HG02588 (cell line): Measurements from ENCODE around the gene PAX1.

Experiments
- ATAC-seq: cut with Tn5 transposase; IDR thresholded peaks from one replicate; pipeline ENCODE4 v1.9.1; 2021; ENCODE audit warnings: mild to moderate bottlenecking, moderate library complexity; ENCODE audit not compliant: unreplicated experiment

PAX1 gene

GRCh38 chr20:21702553-21703470, 2.7 kb upstream of the PAX1 start:
- no peak for ATAC-seq

DNA sequence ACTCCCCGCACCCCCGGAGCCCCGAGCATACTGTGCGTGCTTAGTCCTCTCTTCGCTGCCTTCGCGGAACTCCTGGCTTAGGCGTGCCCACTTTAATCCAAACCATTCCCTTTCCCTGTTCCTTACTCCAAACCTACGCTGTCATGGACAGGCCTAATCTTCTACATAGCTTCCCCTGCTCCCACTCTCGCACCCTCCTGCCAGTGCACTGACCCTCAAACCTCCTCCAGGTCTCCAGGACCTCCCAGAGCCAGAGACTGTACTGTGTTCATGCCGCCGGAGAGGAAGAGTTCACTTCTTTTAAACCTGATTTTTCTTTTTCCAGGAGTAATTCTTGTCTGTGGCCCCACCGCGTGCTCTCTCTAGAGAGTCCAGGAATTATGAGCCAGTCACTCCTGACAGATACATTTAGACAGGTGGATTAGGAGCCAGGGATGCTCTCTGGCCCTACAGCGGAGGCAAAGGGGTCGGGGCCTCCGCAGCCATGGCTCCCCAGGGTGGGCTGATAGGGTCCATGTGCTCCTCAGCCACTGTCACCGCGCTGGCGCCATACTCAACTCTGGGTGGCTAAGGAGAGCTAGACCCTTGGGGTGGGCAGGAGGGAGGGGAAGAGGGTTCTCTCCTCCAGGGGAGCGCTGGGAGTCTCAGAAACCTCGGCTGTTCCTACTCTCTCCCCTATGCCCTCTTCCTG, 1.6 kb upstream of the PAX1 start:
- ATAC-seq: no peak

- ATAC-seq: no peak
Observed at GRCh38 chr20:21704408-21705385, 767 bp upstream of the PAX1 start.

- ATAC-seq: no peak
Observed at GRCh38 chr20:21706261-21707195, 1.1 kb downstream of the PAX1 start.

GRCh38 chr20:21707267-21707666, 1.8 kb downstream of the PAX1 start:
- no peak for ATAC-seq

DNA sequence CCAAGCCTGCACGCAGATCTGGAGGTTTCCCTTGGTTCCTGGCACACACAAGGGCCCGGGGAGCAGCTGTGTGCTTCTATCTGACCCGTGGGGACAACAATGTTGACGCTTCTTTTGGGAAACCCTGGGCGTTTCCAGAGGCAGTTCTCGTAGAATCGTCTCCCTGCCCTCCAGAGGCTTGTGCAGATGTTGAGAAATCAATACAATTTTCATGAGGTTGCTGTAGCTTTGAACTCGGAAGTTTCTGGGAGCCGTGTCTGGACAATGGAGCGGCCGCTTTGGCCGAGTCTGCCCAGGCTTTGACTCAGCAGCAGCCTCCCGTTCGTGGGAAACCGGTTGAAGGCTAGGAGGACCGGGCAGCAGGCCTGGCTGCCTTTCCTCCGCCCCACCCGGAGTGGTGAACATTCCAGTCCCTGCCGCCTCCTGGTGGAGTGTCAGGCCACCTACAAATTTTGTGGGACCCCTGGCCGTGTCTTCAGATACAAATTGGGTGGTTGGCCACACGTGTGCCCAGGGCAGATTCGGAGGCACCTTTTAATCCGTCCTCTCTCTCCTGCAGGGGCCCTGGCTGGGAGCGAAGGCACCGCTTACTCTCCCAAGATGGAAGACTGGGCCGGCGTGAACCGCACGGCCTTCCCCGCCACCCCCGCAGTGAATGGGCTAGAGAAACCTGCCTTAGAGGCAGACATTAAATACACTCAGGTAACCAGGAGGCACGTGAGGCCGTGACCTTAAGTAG, 2.7 kb downstream of the PAX1 start:
- no peak for ATAC-seq

DNA sequence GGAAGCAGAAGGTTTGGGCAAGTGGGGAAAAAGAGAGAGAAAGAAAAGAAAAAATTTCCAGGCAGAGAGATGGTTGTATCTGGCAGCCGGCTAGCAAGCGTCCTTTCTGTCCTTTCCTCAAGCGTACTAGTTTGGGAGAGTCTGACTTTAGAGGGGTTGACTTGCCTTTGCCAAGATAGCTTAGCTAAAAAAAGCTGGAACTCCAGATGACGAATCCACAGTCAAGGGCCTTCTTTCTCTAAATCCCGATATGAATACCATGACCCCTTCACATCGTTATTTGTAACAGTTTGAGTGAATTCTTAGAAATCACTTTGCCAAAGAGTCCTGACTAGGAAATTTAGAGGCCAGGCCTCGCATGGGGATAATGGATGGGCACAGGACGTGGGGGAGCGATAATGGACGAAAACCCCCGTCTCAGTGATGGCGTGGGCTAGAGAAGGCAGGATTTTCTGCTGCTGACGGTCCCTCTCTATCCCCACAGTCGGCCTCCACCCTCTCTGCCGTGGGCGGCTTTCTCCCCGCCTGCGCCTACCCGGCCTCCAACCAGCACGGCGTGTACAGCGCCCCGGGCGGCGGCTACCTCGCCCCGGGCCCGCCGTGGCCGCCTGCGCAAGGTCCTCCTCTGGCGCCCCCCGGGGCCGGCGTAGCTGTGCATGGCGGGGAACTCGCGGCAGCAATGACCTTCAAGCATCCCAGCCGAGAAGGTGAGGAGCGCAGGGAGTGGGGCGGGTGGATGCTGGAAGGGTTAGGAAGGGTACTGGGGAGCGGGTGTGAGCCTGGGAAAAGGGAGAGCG, 3.5 kb downstream of the PAX1 start:
- no peak for ATAC-seq

GRCh38 chr20:21709535-21709904, 4.1 kb downstream of the PAX1 start:
- ATAC-seq: no peak

DNA sequence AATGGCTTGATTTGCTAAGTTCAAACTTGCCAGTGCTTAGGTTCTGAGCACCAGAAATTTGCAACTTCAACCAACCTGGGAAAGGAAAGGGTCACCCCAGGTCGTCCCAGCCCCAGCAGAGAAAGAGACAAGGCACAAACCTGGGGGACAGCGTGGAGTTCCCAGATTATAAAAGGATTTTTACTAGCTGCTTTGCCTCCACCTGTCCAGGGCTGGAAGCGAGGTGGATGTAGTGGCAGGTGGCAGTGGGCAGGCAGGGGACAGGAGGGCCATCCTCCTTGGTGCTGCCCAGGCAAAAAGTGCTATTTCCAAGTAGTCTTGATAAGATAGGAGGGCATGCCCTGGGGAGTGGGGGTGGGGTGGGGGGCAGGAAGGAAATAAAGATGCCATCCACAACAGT, 4.9 kb downstream of the PAX1 start:
- no peak for ATAC-seq

DNA sequence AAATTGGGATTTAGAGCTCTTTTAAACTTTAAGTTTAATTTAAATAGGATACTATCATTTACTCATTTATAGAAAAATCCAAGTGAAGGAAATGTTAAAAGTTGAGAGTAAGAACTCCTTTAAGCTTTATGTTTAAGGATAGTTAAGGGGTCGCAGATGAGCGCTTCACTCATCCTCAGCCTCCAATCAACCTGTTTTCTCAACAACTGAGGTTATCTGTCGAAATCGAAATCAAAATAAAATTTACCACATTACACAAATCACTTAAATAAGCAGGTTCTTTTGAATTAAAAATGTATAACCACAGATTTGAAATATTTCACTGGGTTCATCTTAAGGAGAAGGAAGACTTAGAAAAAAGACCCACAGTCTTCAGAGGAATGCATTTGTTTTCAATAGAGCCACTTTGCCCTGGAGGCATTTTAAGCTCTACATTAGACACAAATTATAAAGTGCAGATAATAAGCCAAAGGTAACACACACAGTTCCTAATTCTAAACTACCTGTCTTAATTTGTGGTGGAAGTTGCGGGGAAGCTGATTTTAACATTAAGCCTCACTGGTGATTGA, 5.5 kb downstream of the PAX1 start:
- no peak for ATAC-seq

DNA sequence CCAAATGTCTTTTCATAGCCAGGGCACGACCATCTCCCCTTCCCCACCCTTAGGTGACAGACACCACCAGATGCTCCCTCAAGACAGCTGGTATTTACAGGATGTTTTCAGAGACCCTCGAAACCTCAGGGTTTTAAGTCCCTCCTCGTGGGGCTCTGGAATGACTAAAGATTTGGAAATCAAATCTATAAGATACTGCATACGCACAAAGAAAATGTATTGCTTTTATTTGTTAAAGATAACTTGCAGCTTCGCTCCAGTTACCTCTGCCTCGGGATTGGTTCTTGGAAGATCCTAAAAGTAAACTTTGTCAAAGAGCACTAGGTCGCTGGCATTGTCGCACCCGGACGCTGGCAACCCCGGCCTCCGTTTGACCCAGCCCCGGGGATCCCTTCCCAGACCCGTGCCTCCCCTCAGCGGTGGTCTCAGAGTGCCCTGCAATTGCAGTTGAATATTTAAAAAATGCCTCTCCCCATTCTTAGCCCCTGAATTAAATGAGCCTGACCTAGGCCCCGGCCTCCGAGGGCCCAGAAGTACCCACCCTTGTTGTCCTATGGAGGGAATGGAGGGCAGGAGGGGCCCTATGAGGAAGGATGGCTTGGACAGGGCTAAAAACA, 7.1 kb downstream of the PAX1 start:
- ATAC-seq: no peak

- no peak for ATAC-seq
Observed at GRCh38 chr20:21713470-21713869, 8.0 kb downstream of the PAX1 start.

GRCh38 chr20:21713901-21714296, 8.4 kb downstream of the PAX1 start:
- no peak for ATAC-seq

DNA sequence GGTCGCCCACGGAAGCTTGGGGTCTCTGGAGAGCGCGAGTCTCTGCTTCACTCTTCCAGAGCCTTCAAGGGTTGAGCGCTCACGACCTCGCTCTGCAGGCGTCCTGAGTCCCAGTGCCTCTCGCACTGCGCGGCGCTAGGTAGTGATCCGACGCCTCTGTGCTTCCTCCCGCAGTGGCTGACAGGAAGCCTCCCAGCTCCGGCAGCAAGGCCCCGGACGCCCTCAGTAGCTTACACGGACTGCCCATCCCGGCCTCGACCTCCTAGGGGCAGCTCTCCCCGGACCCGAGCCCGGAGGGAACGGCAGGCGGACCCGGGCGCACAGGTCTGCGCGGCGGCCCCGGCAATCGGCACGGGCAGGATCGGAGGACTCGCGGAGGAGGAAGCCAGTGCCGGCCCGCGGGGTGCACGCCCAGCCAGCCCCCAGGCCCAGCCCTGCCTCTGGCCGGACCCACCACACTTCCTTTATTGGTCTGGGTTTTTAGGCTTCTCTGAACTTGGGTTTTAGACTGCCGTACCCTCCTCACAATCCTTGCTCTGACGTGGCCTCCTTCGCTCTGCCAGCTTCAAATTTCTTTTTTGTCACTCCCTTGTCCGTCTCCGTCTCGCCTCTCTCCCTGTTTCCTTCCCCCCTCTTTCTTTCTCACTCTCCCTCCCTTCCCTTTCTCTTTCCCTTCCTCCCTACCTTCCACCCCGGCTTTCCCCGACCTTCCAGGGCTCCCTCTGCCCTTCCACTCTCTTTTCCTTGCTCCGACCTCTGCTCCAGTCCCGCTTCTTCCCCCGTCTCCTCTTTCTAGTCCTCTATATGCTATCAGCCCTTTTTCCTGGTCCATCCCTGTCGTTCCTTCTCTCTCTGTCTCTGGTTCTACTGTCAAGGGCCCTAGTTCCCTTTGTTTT, 9.1 kb downstream of the PAX1 start:
- no peak for ATAC-seq

DNA sequence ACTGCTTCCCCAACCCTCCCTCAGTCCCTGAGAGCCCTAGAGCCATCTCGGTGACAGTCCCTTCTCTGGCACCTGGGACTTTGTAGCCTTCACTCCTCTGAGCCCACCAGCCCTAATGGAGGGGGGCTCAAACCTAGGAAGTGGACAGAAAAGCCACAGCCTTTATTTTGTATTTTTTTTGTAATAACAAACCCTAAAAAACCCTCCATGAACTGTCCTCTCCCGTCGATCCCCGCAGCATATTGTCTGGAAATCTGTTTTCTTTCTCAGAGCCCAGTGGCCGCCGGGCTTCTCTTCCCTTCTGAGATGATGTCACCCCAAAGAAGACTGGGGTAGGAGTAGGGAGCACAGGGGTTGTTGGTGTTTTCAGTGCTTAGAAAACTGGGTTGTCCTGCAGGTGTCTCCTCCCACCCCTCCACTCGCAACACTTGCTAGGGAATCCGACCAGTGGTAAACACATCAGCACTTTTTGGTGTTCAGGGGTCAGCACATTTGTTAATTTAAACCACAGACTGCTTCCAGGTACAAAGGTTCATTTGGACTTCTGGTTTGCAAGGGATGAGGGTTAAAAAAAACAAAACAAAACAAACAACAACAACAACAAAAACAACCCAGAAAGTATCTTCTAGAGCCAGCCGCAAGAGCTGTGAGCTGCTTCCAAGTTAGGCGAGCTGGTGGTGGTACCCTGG, 9.9 kb downstream of the PAX1 start:
- no peak for ATAC-seq

- no peak for ATAC-seq
Observed at GRCh38 chr20:21719592-21720214, 14.2 kb downstream of the PAX1 start.
